Measurements from ENCODE around the gene SLC8A2.
A peak's percentile ranks its signal among the peaks of the same experiment; 100 is the strongest.

SLC8A2 gene

DNA sequence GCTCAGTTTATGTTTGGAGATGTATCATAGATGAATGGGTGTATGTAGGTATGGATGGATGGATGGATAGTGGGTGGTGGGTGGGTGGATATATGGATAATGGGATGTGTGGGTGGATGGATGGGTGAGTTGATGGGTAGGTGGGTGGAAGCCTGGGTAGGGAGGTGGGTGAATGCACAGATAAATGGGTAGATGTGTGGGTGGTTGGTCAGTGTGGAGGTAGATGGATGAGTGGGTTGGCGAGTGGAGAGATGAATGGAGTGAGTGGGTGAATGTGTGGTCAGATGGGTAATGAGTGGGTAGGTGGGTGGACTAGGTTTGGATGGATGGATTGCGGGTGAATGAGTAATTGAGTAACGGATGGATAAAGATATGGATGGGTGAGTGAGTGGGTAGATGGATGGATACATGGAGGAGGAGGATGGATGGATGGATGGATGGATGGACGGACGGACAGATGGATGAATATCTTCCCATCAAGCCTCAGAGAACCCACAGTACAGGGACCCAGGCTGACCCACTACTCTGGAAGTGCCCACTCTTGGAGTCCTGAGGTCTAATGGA, 65.8 kb downstream of the SLC8A2 start:
- TF ChIP-seq, protein P1, sequence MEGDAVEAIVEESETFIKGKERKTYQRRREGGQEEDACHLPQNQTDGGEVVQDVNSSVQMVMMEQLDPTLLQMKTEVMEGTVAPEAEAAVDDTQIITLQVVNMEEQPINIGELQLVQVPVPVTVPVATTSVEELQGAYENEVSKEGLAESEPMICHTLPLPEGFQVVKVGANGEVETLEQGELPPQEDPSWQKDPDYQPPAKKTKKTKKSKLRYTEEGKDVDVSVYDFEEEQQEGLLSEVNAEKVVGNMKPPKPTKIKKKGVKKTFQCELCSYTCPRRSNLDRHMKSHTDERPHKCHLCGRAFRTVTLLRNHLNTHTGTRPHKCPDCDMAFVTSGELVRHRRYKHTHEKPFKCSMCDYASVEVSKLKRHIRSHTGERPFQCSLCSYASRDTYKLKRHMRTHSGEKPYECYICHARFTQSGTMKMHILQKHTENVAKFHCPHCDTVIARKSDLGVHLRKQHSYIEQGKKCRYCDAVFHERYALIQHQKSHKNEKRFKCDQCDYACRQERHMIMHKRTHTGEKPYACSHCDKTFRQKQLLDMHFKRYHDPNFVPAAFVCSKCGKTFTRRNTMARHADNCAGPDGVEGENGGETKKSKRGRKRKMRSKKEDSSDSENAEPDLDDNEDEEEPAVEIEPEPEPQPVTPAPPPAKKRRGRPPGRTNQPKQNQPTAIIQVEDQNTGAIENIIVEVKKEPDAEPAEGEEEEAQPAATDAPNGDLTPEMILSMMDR (IDR thresholded peaks at IDR 0.05; ENCODE audit: extremely low read depth, missing control alignments) = no peak
- DNase-seq (ENCODE audit: low spot score) = no peak

DNA sequence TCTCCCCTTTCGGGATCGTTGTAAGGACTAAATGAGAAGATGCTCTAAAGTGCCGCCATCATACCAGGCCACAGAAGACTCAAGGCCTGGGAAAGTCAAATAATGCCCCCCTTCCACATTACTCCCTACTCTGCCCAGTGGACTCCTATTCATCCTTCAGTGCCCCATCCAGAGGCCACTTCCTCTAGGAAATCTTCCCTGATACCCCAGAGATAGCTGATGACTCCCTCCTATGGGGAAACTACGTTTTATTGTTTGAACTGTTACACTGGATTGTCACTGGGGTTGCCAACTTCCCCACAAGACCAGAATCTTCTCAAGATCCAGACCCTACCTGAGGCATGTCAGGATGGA, 66.5 kb downstream of the SLC8A2 start:
- TF ChIP-seq, protein P1 (IDR thresholded peaks at IDR 0.05; ENCODE audit: extremely low read depth, missing control alignments) = no peak
- DNase-seq (ENCODE audit: low spot score) = no peak

DNA sequence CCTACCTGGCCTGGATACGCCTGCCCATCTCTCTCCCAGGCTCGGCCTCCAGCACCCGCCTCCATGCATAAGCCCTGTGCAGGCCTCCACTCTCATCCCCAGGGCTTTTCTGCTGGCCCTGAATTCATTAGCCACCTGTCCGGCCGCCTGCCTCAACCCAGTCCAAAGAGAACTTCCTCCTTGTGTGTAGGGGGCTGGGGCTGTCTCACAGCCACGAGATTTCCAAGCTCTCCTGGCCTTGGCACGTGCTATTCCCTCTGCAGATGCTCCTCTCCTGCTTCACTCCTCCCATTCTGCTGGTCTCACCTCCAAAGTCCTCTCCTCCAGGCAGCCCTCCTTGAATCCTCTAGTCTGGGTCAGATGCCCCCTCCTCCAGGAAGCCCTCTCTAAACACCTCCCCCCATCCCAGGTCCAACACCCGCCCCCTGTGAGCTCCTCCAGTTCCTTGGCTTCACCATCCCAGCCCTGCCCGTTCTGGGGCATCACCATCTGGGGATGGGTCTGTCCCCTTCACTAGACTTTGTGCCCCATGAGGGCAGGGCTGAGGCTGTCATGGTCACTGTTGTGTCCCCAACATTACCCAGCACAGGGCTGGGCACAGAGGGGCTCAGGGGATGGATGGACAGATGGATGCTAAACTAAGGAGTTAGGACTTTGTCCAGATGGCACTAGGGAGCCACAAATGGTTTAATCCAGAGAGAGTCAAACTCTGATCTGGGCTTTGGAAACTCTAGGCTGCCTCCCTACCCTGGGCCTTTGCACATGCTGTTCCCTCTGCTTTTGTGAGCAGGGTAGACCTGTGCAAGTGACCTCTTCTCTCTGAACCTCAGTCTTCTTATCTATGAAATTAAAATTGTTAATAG, 67.1 kb downstream of the SLC8A2 start:
- TF ChIP-seq, protein P1 (IDR thresholded peaks at IDR 0.05; ENCODE audit: extremely low read depth, missing control alignments) = no peak
- DNase-seq (ENCODE audit: low spot score) = no peak

DNA sequence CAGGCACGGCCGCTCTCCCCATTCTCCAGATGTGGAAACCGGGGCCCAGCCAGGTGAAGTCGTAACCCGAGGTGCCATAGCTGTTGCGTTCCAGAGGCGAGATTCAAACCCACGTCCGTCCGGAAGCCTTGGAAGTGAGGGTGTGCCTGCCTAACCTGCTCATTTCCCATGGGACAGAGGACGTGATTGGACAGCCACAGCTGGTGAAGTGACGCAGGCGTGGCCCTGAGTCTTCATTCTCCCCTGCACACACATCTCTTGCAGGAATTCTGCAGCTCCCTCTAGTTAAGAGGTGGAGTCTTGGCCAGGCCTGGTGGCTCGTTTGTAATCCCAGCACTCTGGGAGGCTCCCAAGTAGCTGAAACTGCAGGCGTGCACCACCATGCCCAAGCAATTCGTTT, 69.2 kb downstream of the SLC8A2 start:
- no peak for DNase-seq (ENCODE audit: low spot score)
- TF ChIP-seq, protein P1 (IDR thresholded peaks at IDR 0.05; ENCODE audit: extremely low read depth, missing control alignments) = no peak

DNA sequence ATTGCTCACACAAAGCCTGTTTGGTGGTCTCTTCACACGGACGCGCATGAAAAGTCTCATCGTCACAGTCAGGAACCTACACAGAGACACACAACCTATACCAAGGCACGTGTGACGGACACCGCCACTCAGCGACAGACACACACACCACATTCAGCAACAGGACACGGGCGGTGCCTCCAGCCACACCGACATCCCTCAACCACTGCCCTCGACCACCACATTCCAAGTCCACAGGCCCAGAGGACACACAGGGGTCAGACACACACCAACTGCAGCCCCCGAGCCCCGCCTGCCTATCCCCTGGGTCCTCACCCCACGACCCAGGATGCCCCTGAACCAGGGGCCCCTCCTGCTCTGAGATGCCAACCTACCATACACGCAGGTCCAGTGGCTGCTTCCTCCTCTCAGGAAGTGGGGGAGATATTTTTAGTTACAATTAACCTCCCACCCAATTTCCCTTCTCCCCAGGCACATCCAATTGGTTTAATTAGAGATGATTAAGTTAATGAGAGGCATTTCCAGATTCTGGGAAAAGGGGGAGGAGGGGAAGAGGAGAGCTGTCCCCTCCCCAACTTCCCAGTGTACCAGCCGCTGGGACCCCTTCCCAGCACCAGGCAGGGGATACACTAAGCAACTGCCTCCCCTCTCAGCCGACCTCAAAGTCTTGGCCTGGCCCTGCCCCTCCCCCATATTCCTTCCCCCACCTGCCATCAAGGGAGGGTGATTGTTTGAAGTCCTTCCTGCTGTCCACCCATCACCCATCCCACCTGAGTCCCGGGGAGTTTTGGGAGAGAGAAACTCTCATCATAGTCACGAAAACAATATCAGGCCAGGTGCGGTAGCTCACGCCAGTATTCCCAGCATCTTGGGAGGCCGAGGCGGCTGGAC, 72.7 kb downstream of the SLC8A2 start:
- DNase-seq (ENCODE audit: low spot score) = no peak
- TF ChIP-seq, protein P1 (IDR thresholded peaks at IDR 0.05; ENCODE audit: extremely low read depth, missing control alignments) = no peak

DNA sequence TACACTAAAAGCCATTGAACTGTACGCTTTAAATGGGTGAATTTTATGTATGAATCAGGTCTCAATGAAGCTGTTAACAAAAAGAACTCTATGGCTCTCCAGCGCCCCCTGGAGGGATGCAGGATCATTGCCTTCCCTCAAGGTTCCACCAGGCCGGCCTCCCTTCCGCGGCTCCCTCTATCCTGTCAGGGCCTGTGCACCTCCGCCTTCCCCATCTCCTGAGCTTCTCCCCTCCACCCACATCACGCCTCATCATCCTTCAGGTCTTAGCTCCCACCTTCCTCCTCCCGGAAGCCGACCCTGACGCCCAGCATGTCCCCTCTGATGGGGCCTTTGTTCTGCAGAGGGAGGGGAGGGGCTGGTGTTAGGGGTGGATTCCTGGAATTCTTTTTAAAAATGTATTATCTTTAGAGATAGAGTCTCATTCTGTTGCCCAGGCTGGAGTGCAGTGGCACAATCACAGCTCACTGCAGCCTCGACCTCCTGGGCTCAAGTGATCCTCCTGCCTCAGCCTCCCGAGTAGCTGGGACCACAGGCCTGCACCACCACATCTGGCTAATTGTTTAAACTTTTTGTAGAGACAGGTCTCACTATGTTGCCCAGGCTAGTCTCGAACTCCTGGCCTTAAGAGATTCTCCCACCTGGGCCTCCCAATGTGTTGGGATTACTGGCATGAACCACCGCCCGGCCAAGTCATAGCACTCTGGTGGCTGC, 80.0 kb downstream of the SLC8A2 start:
- TF ChIP-seq, protein P1 (IDR thresholded peaks at IDR 0.05; ENCODE audit: extremely low read depth, missing control alignments) = peak; percentile 77
- peak; percentile 83 for DNase-seq (ENCODE audit: low spot score)
